ENCODE data around the gene KCNH2. TPM values are rescaled to one million over a fixed set of nuclear protein-coding genes. Genes with fewer than 3 reads are reported as not detected.
A peak's percentile ranks its signal among the peaks of the same experiment; 100 is the strongest.

KCNH2 gene
- total and polyA plus RNA-seq, 10 of the 15 experiments (the other 5 are each of a cell fraction or from before 2014, with no cell fraction given) = 0.04 to 0.24 (median 0.17) TPM; not detected in 6

GRCh38 chr7:151008511-151009323 is 30.6 kb upstream of the KCNH2 start (continued):
- TF ChIP-seq CHD2 (IDR thresholded peaks at IDR 0.05; ENCODE audit: borderline replicate concordance, low read depth, low read length) = no peak; the same call in 1 of the 2 replicates
- no peak for TF ChIP-seq YBX1 (IDR thresholded peaks at IDR 0.05)
- peak; percentile 49; the same call in 1 of the 2 replicates for TF ChIP-seq SMC3 (IDR thresholded peaks at IDR 0.05; ENCODE audit: borderline replicate concordance, low read length)
- no peak for TF ChIP-seq ZNF384 (IDR thresholded peaks at IDR 0.05; ENCODE audit: borderline replicate concordance, low read depth, low read length)
- TF ChIP-seq POU2F2 (IDR thresholded peaks at IDR 0.05; ENCODE audit: borderline replicate concordance, low read depth, low read length) = no peak
- TF ChIP-seq CHD1 (IDR thresholded peaks at IDR 0.05; ENCODE audit: low read depth, low read length) = no peak
- no peak for TF ChIP-seq ZBED1 (IDR thresholded peaks at IDR 0.05; ENCODE audit: borderline replicate concordance)
- TF ChIP-seq, protein P1, sequence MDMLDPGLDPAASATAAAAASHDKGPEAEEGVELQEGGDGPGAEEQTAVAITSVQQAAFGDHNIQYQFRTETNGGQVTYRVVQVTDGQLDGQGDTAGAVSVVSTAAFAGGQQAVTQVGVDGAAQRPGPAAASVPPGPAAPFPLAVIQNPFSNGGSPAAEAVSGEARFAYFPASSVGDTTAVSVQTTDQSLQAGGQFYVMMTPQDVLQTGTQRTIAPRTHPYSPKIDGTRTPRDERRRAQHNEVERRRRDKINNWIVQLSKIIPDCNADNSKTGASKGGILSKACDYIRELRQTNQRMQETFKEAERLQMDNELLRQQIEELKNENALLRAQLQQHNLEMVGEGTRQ (IDR thresholded peaks at IDR 0.05; ENCODE audit: borderline replicate concordance, low read depth, low read length) = no peak
- TF ChIP-seq MTA3 (IDR thresholded peaks at IDR 0.05; ENCODE audit: borderline replicate concordance, low read length) = no peak
- peak; percentile 39; the same call in 1 of the 2 replicates for TF ChIP-seq POLR2AphosphoS5 (IDR thresholded peaks at IDR 0.05; ENCODE audit: low read length)
- no peak for TF ChIP-seq NFYA (IDR thresholded peaks at IDR 0.05; ENCODE audit: borderline replicate concordance, low read depth, low read length)

DNA sequence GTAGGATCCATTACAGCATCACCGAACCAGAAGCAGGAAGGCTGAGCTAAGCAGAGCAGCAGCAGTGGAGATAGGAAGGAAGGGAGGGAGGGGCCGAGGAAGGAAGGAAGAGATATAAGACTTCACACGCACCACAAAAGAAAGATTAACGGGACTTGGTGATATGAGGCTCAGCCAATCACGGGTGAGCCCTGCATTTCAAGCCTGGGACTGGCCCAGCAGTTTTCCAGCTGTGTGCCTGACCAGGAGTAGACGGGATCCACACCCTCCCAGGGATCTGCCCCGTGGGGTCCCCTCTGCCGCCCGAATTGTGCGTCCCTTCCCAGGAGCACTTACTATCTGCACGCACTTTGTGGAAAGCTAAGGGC is 30.0 kb upstream of the KCNH2 start:
- ChIA-PET RAD21 (ENCODE audit: unreplicated experiment) (interaction anchor here (1.3 kb wide), 1 partner anchor 77 kb away, joined by 5 read pairs; no protein-coding TSS in a partner anchor), CTCF (interaction anchor here (0.6 to 4.3 kb wide), 19 partner anchors 10 to 599 kb away, joined by 3 to 35 read pairs (median 5); partner anchors contain the start of genes ABCB8, ATG9B and NOS3), POLR2A (no interaction called here), SMC1A (ENCODE audit: uncharacterized antibody, unreplicated experiment) (interaction anchor here (0.6 to 2.2 kb wide), 6 partner anchors 18 to 116 kb away, joined by 3 to 5 read pairs (median 3); partner anchors contain the start of gene ABCB8)
- Histone ChIP-seq H4K20me1 (ENCODE audit: control insufficient read depth, insufficient read depth) (no peaks in the 10 kb centered on the region), H3K9me3 (replicated peaks; ENCODE audit: control insufficient read depth, insufficient read depth, low read length) (no peaks in the 10 kb centered on the region), H3K4me3 (no peak overlapping the region), H3K4me1 (ENCODE audit: control insufficient read depth, insufficient read depth, low read length) (no peaks in the 10 kb centered on the region), H3K4me2 (ENCODE audit: control insufficient read depth, insufficient read depth) (peak overlapping the region; percentile 63; the same call in 1 of the 2 replicates), H3K9ac (ENCODE audit: control insufficient read depth, insufficient read depth, low read length) (no peak overlapping the region), H3K27me3 (replicated peaks in 1 of 2; ENCODE audit: control insufficient read depth in 2 of 2, insufficient read depth in 2 of 2, low read length in 1 of 2) (no peaks in the 10 kb centered on the region; a peak in 1 of 4 replicates), H3K36me3 (ENCODE audit: control insufficient read depth in 2 of 2, insufficient read depth in 2 of 2, low read length in 1 of 2) (no peaks in the 10 kb centered on the region), H3K79me2 (ENCODE audit: control insufficient read depth, insufficient read depth, low read length) (no peaks in the 10 kb centered on the region), H3K27ac (ENCODE audit: control insufficient read depth, insufficient read depth) (no peak overlapping the region), H2AFZ (ENCODE audit: control insufficient read depth, low read depth, low read length) (peak overlapping the region; percentile 67)
- no peak for TF ChIP-seq SPI1 (IDR thresholded peaks at IDR 0.05; ENCODE audit: borderline replicate concordance, insufficient read depth, low read depth, low read length)
- TF ChIP-seq, protein P2, sequence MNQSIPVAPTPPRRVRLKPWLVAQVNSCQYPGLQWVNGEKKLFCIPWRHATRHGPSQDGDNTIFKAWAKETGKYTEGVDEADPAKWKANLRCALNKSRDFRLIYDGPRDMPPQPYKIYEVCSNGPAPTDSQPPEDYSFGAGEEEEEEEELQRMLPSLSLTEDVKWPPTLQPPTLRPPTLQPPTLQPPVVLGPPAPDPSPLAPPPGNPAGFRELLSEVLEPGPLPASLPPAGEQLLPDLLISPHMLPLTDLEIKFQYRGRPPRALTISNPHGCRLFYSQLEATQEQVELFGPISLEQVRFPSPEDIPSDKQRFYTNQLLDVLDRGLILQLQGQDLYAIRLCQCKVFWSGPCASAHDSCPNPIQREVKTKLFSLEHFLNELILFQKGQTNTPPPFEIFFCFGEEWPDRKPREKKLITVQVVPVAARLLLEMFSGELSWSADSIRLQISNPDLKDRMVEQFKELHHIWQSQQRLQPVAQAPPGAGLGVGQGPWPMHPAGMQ (IDR thresholded peaks at IDR 0.05; ENCODE audit: borderline replicate concordance) = no peak
- FAIRE-seq (no peak), DNase-seq (ENCODE audit: low read depth, low spot score) (no peak), ATAC-seq (no peak)
- in situ Hi-C loops (cut with MboI) (no loop called here), intact Hi-C loops (cut with micrococcal nuclease; ENCODE audit: unreplicated experiment) (loop anchor here (1.0 kb wide), 1 partner anchor 45 kb away; no protein-coding TSS in a partner anchor)
- no TSS peak for BruUV-seq (replicated peaks)
- 28% methylated on average over 11 of the region's 11 CpGs for WGBS (ENCODE audit: insufficient coverage, insufficient replicate concordance, low lambda C conversion rate, missing lambda C conversion rate)
